HFF-Myc (cell line): ENCODE data around the gene HDDC2.

Experiments
- DNase-seq: peaks from one replicate; pipeline ENCODE4 v3.0.0-alpha.2; 2011; ENCODE audit warnings: low read depth; ENCODE audit errors: extremely low read depth
- H3K4me3 ChIP-seq: replicated peaks from 2 replicates; pipeline ENCODE4 v1.5.1; 2011; ENCODE audit warnings: low read depth, mild to moderate bottlenecking, control low read depth, low read length
- CTCF ChIP-seq: IDR thresholded peaks from 2 replicates; pipeline ENCODE4 v1.5.1; 2012; ENCODE audit warnings: mild to moderate bottlenecking, low read depth, low read length, control low read depth; ENCODE audit errors: missing control alignments

The HDDC2 gene

GRCh38 chr6:125339653-125340052 is 37.9 kb upstream of the HDDC2 start:
- no peak for TF ChIP-seq CTCF
- no peak for DNase-seq
- H3K4me3 ChIP-seq: no peak overlapping the region

- DNase-seq: no peak
- no peak overlapping the region for H3K4me3 ChIP-seq
- no peak for TF ChIP-seq CTCF
Observed at GRCh38 chr6:125338381-125338780, 36.6 kb upstream of the HDDC2 start.

- TF ChIP-seq CTCF: no peak
- no peak for DNase-seq
Observed at GRCh38 chr6:125337706-125338105, 35.9 kb upstream of the HDDC2 start.

GRCh38 chr6:125332664-125333063 is 30.9 kb upstream of the HDDC2 start:
- no peak overlapping the region for H3K4me3 ChIP-seq
- no peak for DNase-seq
- TF ChIP-seq CTCF: no peak

More at GRCh38 chr6:125337706-125338105, 35.9 kb upstream of the HDDC2 start:
- no peak overlapping the region for H3K4me3 ChIP-seq

- no peak overlapping the region for H3K4me3 ChIP-seq
- no peak for DNase-seq
- no peak for TF ChIP-seq CTCF
Observed at GRCh38 chr6:125325586-125325985, 23.8 kb upstream of the HDDC2 start.

- H3K4me3 ChIP-seq: no peak overlapping the region
- no peak for DNase-seq
- TF ChIP-seq CTCF: no peak
Observed at GRCh38 chr6:125323376-125323775, 21.6 kb upstream of the HDDC2 start.

GRCh38 chr6:125316621-125317020 is 14.9 kb upstream of the HDDC2 start:
- no peak overlapping the region for H3K4me3 ChIP-seq
- no peak for TF ChIP-seq CTCF
- DNase-seq: no peak
